ENCODE results near the gene SMIM15.

DNA sequence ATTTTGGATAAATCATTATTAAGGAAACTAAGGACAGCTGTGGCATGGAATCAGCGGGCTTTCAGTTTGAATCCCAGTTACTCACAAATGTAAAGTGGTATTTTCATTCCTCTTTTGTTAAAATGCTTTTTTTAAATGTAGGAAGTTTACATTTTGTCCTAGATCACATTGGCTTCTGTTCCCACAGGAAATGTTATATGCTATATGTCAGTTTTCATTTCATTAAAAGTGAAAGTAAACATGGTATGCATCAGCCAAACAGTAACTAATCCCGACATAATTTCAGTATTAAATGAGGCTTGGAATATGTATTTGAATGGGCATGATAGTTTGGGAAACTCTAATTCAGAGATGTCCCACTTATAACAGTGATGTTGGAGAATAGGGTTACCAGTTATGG, 18.6 kb upstream of the SMIM15 start:
- TF ChIP-seq, protein P1, sequence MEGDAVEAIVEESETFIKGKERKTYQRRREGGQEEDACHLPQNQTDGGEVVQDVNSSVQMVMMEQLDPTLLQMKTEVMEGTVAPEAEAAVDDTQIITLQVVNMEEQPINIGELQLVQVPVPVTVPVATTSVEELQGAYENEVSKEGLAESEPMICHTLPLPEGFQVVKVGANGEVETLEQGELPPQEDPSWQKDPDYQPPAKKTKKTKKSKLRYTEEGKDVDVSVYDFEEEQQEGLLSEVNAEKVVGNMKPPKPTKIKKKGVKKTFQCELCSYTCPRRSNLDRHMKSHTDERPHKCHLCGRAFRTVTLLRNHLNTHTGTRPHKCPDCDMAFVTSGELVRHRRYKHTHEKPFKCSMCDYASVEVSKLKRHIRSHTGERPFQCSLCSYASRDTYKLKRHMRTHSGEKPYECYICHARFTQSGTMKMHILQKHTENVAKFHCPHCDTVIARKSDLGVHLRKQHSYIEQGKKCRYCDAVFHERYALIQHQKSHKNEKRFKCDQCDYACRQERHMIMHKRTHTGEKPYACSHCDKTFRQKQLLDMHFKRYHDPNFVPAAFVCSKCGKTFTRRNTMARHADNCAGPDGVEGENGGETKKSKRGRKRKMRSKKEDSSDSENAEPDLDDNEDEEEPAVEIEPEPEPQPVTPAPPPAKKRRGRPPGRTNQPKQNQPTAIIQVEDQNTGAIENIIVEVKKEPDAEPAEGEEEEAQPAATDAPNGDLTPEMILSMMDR (conservative IDR thresholded peaks at IDR 0.05), result no peak
- no peak for TF ChIP-seq EZH2 (IDR thresholded peaks at IDR 0.05; ENCODE audit: low read depth)
